GM18517 (cell line): ENCODE measurements around the gene RTP3.

Experiments
- ATAC-seq: cut with Tn5 transposase; IDR thresholded peaks from one replicate; pipeline ENCODE4 v1.9.1; 2021; ENCODE audit warnings: mild to moderate bottlenecking, moderate library complexity; ENCODE audit not compliant: unreplicated experiment

RTP3 gene

DNA sequence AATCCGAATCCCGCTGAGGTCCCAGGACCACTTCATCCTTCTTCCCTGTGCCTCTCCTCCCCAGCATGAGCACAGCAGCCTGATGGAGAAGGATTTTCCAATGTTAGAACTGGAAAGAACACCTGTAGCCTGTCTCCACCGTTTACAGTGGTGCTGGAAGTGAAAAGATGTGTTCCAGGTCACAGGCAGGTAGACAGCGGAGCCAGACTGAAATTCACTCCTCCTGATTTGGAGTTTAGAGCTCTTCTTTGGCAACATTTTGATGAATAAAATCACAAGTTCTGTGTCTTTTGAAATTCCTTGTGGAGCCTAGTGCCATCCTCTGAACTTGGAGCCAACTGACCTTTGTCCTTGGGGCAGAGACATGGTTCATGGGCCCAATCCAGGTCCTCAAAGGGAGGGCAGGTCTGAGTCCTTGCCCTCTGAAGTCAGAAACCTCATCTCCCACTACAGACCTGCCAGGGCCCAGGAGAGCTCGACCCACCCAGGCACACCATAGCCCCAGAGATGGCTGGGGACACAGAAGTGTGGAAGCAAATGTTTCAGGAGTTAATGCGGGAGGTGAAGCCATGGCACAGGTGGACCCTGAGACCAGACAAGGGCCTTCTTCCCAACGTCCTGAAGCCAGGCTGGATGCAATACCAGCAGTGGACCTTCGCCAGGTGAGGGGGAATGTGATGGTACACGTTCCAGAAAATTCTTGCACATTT is at the start of gene RTP3:
Gene RTP3, plus strand, starts transcription at position 421 of the 710 bp plus-strand sequence. Its CDS starts 87 bp downstream, at position 508.
- ATAC-seq, result no peak

DNA sequence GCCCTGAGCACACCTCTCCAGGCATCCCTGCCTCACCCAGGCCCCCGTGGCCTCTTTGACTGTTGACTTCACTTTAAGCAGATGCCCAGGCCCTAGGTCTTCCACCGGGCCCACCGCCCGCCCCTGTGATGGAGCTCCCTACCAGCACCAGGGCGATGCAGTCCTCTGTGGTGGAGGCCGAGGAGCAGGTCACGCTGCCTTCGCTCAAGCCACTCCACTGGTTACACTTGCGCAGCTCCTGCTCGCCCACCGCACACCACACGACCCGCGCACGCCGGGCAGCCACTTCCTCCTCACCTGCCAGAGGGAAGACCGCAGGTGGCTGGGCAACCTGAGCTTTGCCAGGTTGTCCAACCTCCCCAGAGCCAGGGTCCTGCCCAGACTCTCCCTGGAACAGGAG is 49.1 kb upstream of the RTP3 start:
- ATAC-seq, result no peak

DNA sequence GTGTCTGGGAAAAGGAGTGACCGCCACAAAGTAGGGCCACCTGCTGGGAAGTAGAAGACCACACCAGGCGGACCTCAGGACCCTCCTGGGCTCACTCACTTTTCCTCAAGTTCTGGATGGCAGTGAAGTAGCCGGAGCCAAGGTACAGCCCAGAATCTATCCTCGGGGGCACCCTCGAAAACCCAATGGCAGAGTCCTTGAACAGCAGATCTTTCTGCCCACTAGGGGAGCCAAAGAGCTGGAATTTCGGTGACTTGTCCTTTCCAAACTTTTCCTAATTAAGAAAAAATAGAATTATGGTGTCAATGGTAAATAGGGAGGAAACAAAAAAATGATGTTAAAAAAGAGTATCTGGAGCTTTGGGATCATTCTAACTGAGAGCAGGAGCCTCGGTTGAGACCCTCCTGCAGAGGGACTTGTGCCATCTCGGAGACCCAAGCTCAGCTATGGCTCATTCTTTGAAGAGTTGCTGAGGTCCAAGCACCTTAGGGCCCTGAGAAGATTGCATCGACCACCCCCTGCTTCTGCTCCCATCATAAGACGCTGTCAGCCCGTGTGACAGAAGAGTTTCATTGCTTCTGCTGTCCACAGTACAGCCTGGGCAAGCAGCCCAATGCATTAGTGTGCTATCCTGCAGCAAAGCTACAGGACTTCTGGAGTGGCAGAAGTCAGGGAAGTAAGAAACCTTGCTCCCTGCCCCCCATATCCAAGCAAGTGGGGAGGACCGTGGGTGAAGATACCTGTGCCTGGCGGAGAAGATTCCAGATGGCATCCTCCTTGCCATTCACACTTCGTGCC is 47.8 kb upstream of the RTP3 start:
- no peak for ATAC-seq

GRCh38 chr3:46453526-46454208 is 44.1 kb upstream of the RTP3 start:
- no peak for ATAC-seq

DNA sequence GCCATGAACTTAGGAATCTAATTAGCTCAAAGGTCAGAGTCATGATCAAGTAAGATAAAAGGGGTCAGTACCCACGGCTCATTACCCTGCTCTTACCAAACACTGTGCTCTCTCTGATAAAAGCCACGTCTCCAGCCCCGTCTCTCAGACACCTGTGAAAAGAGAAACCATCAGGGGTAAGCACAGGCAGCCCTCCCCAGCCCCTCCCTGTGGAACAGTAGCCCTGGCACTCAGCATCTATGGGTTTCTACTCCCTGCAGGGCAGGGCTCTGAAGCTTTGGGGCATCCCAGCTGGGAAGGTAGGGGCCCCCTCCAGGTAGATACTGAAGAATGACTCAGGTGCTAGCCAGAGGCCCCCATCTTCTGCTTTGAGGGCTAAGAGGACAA is 43.6 kb upstream of the RTP3 start:
- ATAC-seq, result no peak

- ATAC-seq, result no peak
These were observed 43.2 kb upstream of the RTP3 start for GRCh38 chr3:46454606-46455005.

DNA sequence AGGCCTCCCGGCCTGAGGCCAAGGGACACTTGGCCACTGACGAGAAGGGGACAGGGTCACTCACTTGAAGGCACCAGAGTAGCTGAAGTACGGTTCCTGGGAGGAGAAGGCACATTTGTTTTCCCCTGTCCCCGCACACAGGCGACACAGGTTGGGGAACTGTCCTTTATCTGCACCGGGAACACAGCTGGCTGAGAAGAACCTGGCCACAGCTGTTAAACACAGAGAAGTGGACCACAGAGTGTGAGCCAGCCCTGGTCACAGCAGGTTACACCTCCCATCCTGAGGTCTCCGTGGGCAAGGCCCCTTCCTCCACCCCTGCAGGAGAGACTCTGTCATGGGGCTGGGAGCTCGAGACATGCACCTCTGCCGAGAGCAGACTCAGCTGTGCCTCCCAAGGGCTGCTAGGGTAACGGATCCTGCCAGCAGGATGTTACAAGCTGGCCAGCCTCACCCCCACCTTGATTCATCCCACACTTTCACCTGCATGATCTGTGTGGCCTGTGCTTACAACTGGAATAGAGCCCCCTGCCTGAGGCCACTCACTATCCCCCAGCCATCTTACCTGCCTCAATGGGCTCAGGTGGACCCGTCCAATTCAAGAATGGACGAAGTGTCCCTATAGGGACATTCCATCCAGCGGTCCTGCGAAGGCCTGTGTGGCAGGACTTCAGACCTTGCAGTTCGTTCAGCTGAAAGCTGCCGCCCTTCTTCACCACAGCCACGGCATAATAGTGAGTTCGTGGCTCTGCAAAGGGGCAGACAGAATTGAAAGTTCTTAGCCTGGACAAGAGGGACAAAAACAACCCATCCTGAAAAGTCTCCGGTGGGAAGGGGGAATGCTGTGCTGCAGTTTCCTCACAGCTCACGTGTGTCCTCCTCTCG is 42.3 kb upstream of the RTP3 start:
- no peak for ATAC-seq

DNA sequence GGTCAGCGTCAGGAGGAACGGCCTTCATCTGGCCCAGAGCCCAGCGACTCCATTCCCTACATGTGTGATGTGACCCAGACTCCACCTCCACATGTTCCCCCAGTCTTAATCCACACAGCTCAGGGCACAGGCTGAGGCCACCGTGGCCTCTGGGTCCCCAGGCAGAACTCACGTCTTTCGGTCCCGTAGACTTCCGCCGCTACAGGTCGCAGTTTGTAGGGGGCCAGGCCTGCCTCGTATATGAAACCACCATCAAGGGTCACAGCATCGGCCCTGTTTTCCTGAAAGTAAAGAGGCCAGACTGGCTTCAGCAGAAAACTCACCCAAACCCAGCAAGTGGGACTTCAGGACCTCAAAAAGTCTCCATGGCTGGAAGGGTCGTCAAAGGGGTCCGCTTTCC is 41.7 kb upstream of the RTP3 start:
- no peak for ATAC-seq

- ATAC-seq, result no peak
These were observed 37.7 kb upstream of the RTP3 start for GRCh38 chr3:46460051-46460450.

GRCh38 chr3:46462111-46462510 is 35.7 kb upstream of the RTP3 start:
- ATAC-seq, result no peak

DNA sequence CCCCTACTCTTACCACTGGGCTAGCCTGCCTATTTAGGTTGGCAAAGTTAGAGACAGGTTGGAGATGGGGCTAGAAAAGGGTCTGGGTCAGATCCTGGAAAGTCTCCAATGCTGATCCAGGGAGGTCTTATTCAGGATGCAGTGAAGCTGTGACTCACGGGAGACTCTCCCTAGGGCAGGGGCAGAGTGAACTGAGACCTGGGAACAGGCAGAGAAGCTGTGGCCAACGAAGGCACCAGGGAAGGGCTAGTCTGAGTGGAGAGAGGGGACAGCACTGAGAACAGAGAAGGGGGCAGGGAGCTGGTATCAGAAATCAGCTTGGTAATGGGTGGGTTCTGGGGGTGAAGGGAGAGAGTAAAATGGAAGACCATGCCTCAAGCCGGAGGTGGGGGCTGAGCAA is 35.3 kb upstream of the RTP3 start:
- no peak for ATAC-seq

GRCh38 chr3:46463120-46463867 is 34.5 kb upstream of the RTP3 start:
- no peak for ATAC-seq

- no peak for ATAC-seq
These were observed 33.9 kb upstream of the RTP3 start for GRCh38 chr3:46463868-46464241.

DNA sequence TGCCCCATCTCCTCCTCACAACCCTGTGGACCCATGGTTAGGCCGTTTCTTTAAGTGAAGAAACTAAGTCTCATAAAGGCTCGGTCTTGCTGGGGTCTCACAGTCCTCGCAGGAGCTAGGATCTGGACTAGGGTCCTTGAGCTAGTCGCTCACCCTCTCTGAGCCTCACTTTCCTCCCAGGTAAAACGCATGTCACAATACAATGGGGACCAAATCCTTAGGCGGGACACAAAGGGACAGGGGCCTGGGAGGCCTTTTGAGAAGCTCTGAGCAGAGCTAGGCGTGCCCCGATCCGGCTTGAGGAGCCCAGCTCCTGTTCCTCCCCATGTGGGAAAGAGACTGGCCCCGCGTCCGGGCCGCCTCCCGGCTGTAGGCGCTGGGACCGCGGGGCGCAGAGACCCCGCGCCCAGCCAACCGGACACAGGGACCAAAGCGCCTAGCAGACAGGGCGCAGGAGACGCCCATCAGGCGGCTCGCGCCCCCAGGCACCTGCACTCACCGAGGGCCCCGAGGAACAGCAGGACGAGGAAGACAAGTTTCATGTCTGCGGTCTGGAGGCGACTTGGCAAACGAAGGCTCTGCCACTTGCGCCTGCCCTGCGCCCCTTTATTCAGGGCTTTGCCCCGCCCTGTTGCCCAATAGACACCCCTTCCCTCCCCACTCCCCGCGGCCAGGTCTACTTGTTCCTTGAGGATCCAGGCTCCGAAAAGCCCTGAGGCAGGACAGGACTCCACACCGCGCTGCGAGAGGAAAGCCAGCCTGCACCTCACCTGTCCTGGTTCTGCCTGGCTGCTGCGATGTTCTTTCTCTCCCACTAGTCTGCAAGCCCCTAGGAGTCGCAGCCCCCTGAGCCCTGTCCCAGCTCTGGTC is 33.2 kb upstream of the RTP3 start, which contains the start of gene LTF:
Gene LTF, minus strand, starts transcription at position 580 of the 870 bp plus-strand sequence. Its CDS starts 38 bp downstream, at position 542.
- ATAC-seq, result no peak

DNA sequence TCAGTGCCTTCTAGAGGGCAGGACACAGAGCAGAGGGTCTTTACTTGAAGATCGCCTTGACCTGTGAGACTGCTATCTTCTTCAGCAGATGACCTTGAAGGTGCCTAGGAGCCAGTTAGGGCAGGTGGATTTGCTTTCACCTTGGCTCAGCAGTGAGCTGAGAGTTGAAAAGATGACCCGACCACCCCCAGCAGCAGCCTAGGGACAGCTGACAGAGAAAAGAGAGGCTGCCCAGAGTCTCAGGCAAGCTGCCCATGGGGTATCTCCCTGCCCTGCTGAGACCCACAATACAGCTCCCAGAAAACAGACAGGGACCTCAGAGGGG is 32.6 kb upstream of the RTP3 start:
- ATAC-seq, result no peak

DNA sequence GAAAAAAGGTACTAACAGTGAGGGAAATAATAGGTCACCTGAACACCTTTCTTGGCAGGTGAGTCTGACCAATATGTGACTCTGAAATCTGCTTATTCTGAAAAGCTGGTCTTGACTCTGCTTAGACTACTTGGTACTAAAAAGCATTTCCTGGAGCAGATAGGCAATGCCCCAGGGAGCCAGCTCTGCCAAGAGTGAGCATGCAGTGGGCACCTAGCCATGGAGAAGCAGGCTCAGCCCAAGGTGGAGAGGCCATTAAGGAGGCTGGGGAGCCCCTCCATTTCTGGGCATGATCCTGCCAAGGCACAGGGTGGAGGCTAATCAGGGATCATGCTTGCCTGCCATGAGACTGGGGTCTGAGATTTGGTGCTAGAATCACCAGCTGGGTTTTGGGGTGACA is 31.5 kb upstream of the RTP3 start:
- no peak for ATAC-seq

DNA sequence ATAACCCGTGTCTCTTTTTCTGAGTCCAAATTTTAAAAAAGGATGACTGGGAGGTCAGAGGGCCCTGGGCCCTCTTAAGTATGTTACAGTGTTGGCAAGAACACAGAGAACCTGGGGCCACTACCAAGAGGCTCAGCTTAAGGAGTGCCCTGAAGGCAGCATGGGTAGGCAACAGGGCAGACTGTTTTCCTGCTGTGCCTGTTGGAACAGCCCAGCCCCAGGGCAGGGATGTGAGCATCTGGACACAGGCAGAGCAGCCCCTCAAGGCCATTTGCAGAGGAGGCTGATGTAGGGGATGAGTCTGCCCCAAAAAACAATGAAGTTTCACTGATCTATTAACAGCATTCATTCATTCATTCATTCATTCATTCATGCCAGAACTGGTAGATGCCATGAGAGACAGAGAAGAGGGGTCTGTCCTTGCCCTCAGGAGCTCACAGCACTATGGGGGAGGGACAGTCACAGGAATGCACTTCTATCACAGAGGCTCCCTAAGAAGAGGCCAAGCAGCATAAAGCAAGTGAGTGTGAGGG is 30.8 kb upstream of the RTP3 start:
- no peak for ATAC-seq

DNA sequence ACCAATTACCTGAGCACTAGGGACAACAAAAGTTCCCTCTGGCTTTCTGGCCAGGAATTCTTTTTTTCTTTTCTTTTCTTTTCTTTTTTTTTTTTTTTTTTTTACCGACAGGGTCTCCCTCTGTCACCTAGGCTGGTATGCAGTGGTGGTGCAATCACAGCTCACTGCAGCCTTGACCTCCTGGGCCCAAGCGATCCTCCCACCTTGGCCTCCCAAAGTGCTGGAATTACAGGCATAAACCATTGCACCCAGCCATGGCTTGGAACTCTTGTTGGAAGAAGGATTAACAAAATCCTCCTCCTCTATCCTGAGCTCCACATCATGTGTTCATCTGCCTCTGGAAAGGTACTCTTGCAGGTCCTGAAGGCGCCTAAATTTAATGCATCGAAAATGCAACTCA is 30.2 kb upstream of the RTP3 start:
- ATAC-seq, result no peak
